GM23338 (cell line): ENCODE data around the gene SCN3A. TPM values are rescaled to one million over a fixed set of nuclear protein-coding genes. Genes with fewer than 3 reads are reported as not detected.

ENCODE experiments used
- ATAC-seq: fragments of 200-7000 bp; cut with Tn5 transposase; 3 replicates; pipeline ENCODE4 v1.9.1; 2020
- DNase-seq: peaks from one replicate; pipeline ENCODE4 v3.0.0-alpha.2; 2015; ENCODE audit warnings: low spot score
- H2AFZ ChIP-seq: fragments of 200-600 bp; sonication (generic); 2 replicates; pipeline ENCODE4 v1.8.0; 2016; ENCODE audit warnings: antibody characterized with exemption, mild to moderate bottlenecking, moderate library complexity
- H3F3A ChIP-seq: fragments of 200-600 bp; sonication (generic); replicated peaks from 2 replicates; pipeline ENCODE4 v1.8.0; 2017; ENCODE audit warnings: antibody characterized with exemption, mixed run types, low read depth
- H3K27ac ChIP-seq: fragments of 200-600 bp; sonication (generic); 2 replicates; pipeline ENCODE4 v1.6.1; 2016; ENCODE audit warnings: low read depth
- H3K27me3 ChIP-seq: fragments of 200-600 bp; sonication (generic); 2 replicates; pipeline ENCODE4 v1.8.0; 2016; ENCODE audit warnings: mild to moderate bottlenecking, mixed run types, moderate library complexity; ENCODE audit not compliant: insufficient read depth
- H3K36me3 ChIP-seq: fragments of 200-600 bp; sonication (generic); 2 replicates; pipeline ENCODE4 v1.8.0; 2016; ENCODE audit warnings: mild to moderate bottlenecking; ENCODE audit not compliant: insufficient read depth
- H3K4me1 ChIP-seq: fragments of 200-600 bp; sonication (generic); 2 replicates; pipeline ENCODE4 v1.8.0; 2016; ENCODE audit warnings: mild to moderate bottlenecking, moderate library complexity; ENCODE audit not compliant: insufficient read depth
- H3K4me2 ChIP-seq: fragments of 200-600 bp; sonication (generic); 2 replicates; pipeline ENCODE4 v1.7.1; 2017; ENCODE audit warnings: mixed run types
- H3K4me3 ChIP-seq: fragments of 200-600 bp; sonication (generic); 2 replicates; pipeline ENCODE4 v1.6.1; 2016; ENCODE audit warnings: mixed run types
- H3K79me2 ChIP-seq: fragments of 200-600 bp; sonication (generic); replicated peaks from 2 replicates; pipeline ENCODE4 v1.8.0; 2017; ENCODE audit warnings: mild to moderate bottlenecking; ENCODE audit not compliant: insufficient read depth
- H3K9me2 ChIP-seq: fragments of 200-600 bp; sonication (generic); 2 replicates; pipeline ENCODE4 v1.8.0; 2017; ENCODE audit not compliant: insufficient read depth
- H4K20me1 ChIP-seq: fragments of 200-600 bp; sonication (generic); replicated peaks from 2 replicates; pipeline ENCODE4 v1.8.0; 2017; ENCODE audit warnings: mild to moderate bottlenecking; ENCODE audit not compliant: insufficient read depth
- H3K27ac Mint-ChIP-seq: 2 replicates; pipeline ENCODE4 v1.8.0; 2020; ENCODE audit warnings: inconsistent platforms, mild to moderate bottlenecking, moderate library complexity, mixed read lengths
- H3K27me3 Mint-ChIP-seq: 3 replicates; pipeline ENCODE4 v1.8.0; 2022; ENCODE audit warnings: low read depth, mild to moderate bottlenecking, moderate library complexity, mixed read lengths, inconsistent platforms; ENCODE audit not compliant: insufficient read depth, poor library complexity
- H3K36me3 Mint-ChIP-seq: 3 replicates; pipeline ENCODE4 v1.8.0; 2021; ENCODE audit warnings: low read depth, mild to moderate bottlenecking, inconsistent platforms, moderate library complexity, mixed read lengths
- H3K4me1 Mint-ChIP-seq: 3 replicates; pipeline ENCODE4 v1.8.0; 2020; ENCODE audit warnings: mild to moderate bottlenecking, inconsistent platforms, mixed read lengths
- H3K4me3 Mint-ChIP-seq: 3 replicates; pipeline ENCODE4 v1.8.0; 2021; ENCODE audit warnings: moderate library complexity, mild to moderate bottlenecking, inconsistent platforms, mixed read lengths
- H3K9me3 Mint-ChIP-seq: 3 replicates; pipeline ENCODE4 v1.8.0; 2020; ENCODE audit warnings: moderate library complexity, mild to moderate bottlenecking, inconsistent platforms, mixed read lengths
- CREB1 ChIP-seq: fragments of 250-450 bp; sonication (Bioruptor Pico); IDR thresholded peaks from 2 replicates; pipeline ENCODE4 v1.5.0; 2020; ENCODE audit warnings: low read depth, mild to moderate bottlenecking, moderate library complexity
- EZH2 ChIP-seq: fragments of 200-600 bp; sonication (generic); IDR thresholded peaks from one replicate; pipeline ENCODE4 v1.8.0; 2017; ENCODE audit warnings: antibody characterized with exemption, mild to moderate bottlenecking, low read depth; ENCODE audit not compliant: unreplicated experiment
- EZH2phosphoT487 ChIP-seq: fragments of 200-600 bp; sonication (generic); IDR thresholded peaks from one replicate; pipeline ENCODE4 v1.8.1; 2018; ENCODE audit warnings: antibody characterized with exemption; ENCODE audit not compliant: unreplicated experiment
- JUNB ChIP-seq: IDR thresholded peaks from one replicate; pipeline ENCODE4 v1.6.1; 2016; ENCODE audit warnings: antibody characterized with exemption; ENCODE audit not compliant: unreplicated experiment
- POLR2AphosphoS5 ChIP-seq: IDR thresholded peaks from 2 replicates; pipeline ENCODE4 v1.6.1; 2016; ENCODE audit warnings: antibody characterized with exemption, low read depth
- STAT1 ChIP-seq: IDR thresholded peaks from one replicate; pipeline ENCODE4 v1.6.1; 2016; ENCODE audit warnings: antibody characterized with exemption; ENCODE audit not compliant: unreplicated experiment
- ZNF114 ChIP-seq: fragments of 250-450 bp; sonication (Bioruptor Pico); IDR thresholded peaks from 2 replicates; pipeline ENCODE4 v1.5.0; 2020; ENCODE audit warnings: mild to moderate bottlenecking, moderate library complexity
- polyA plus RNA-seq: library from polyadenylated mRNA; unstranded; fragments of >200 nt; fragmentation: Nextera tagmentation; extraction: Ambion mirVana; gene quantifications from 2 replicates; pipeline ENCODE4 v1.2.1, GENCODE V29; 2016
- total RNA-seq: library from RNA; depleted of rRNA; stranded (reverse); fragments of >200 nt; shearing (Covaris generic); gene quantifications from 2 replicates; pipeline ENCODE4 v1.2.3, GENCODE V29; 2014
- TF ChIP-seq, protein P1 (sequence below), 2 experiments: fragments of 200-600 bp in 1 of 2; sonication (generic) in 1 of 2; conservative IDR thresholded peaks; 2 replicates each; pipeline versions ENCODE4 v1.5.1 to v1.6.1; 2016 to 2017; ENCODE audit warnings: antibody characterized with exemption in 2 of 2, low read depth in 2 of 2, mild to moderate bottlenecking in 2 of 2, moderate library complexity in 1 of 2
- TF ChIP-seq, protein P2 (sequence below): IDR thresholded peaks from 2 replicates; pipeline ENCODE4 v1.6.1; 2016; ENCODE audit warnings: antibody characterized with exemption
- TF ChIP-seq, protein P3 (sequence below): IDR thresholded peaks from one replicate; pipeline ENCODE4 v1.6.1; 2018; ENCODE audit warnings: antibody characterized with exemption; ENCODE audit not compliant: unreplicated experiment

The SCN3A gene
- total and polyA plus RNA-seq, 2 experiments from 2014 or later: 0.66 TPM; not detected in 1

DNA sequence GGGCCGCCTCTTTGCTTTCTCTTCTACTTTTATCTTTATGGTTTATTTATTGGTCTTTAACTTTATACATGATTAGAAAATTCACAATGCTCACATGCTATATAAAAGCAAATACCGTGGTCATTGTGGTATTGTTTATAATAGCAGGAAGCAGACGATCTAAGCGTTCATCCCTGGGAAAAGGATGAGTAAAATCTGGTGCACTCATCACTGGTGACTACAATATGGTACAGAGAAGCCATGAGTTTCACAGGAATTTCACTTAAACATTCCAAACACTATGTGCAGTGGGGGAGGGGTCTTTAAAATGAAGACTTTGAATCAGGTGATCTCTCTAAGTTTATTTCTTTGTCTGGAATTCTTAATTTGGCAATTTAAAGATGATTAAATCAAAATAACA lies 97.9 kb downstream of the SCN3A start:
- Mint-ChIP-seq H3K27ac (no peak overlapping the region), H3K27me3 (no peaks in the 10 kb centered on the region), H3K36me3 (no peaks in the 10 kb centered on the region), H3K9me3 (no peaks in the 10 kb centered on the region), H3K4me3 (no peak overlapping the region), H3K4me1 (no peaks in the 10 kb centered on the region; the same call in 2 of the 3 replicates)
- Histone ChIP-seq H3K4me3 (no peak overlapping the region), H3K4me2 (no peak overlapping the region), H3K9me2 (no peaks in the 10 kb centered on the region), H3K4me1 (no peaks in the 10 kb centered on the region), H3K27ac (no peak overlapping the region), H3F3A (no peaks in the 10 kb centered on the region), H3K36me3 (no peaks in the 10 kb centered on the region), H3K27me3 (no peaks in the 10 kb centered on the region), H2AFZ (no peak overlapping the region), H3K79me2 (no peaks in the 10 kb centered on the region), H4K20me1 (no peaks in the 10 kb centered on the region)
- ATAC-seq (no peak), DNase-seq (no peak)
- TF ChIP-seq CREB1 (CRISPR knock-in tag) (no peak), EZH2 (no peak), JUNB (no peak), STAT1 (no peak), POLR2AphosphoS5 (no peak), ZNF114 (CRISPR knock-in tag) (no peak), EZH2phosphoT487 (no peak)
- TF ChIP-seq, protein P1, sequence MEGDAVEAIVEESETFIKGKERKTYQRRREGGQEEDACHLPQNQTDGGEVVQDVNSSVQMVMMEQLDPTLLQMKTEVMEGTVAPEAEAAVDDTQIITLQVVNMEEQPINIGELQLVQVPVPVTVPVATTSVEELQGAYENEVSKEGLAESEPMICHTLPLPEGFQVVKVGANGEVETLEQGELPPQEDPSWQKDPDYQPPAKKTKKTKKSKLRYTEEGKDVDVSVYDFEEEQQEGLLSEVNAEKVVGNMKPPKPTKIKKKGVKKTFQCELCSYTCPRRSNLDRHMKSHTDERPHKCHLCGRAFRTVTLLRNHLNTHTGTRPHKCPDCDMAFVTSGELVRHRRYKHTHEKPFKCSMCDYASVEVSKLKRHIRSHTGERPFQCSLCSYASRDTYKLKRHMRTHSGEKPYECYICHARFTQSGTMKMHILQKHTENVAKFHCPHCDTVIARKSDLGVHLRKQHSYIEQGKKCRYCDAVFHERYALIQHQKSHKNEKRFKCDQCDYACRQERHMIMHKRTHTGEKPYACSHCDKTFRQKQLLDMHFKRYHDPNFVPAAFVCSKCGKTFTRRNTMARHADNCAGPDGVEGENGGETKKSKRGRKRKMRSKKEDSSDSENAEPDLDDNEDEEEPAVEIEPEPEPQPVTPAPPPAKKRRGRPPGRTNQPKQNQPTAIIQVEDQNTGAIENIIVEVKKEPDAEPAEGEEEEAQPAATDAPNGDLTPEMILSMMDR (conservative IDR thresholded peaks at IDR 0.05; ENCODE audit: low read depth in 2 of 2): no peak
- TF ChIP-seq, protein P2, sequence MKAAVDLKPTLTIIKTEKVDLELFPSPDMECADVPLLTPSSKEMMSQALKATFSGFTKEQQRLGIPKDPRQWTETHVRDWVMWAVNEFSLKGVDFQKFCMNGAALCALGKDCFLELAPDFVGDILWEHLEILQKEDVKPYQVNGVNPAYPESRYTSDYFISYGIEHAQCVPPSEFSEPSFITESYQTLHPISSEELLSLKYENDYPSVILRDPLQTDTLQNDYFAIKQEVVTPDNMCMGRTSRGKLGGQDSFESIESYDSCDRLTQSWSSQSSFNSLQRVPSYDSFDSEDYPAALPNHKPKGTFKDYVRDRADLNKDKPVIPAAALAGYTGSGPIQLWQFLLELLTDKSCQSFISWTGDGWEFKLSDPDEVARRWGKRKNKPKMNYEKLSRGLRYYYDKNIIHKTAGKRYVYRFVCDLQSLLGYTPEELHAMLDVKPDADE: no peak
- TF ChIP-seq, protein P3, sequence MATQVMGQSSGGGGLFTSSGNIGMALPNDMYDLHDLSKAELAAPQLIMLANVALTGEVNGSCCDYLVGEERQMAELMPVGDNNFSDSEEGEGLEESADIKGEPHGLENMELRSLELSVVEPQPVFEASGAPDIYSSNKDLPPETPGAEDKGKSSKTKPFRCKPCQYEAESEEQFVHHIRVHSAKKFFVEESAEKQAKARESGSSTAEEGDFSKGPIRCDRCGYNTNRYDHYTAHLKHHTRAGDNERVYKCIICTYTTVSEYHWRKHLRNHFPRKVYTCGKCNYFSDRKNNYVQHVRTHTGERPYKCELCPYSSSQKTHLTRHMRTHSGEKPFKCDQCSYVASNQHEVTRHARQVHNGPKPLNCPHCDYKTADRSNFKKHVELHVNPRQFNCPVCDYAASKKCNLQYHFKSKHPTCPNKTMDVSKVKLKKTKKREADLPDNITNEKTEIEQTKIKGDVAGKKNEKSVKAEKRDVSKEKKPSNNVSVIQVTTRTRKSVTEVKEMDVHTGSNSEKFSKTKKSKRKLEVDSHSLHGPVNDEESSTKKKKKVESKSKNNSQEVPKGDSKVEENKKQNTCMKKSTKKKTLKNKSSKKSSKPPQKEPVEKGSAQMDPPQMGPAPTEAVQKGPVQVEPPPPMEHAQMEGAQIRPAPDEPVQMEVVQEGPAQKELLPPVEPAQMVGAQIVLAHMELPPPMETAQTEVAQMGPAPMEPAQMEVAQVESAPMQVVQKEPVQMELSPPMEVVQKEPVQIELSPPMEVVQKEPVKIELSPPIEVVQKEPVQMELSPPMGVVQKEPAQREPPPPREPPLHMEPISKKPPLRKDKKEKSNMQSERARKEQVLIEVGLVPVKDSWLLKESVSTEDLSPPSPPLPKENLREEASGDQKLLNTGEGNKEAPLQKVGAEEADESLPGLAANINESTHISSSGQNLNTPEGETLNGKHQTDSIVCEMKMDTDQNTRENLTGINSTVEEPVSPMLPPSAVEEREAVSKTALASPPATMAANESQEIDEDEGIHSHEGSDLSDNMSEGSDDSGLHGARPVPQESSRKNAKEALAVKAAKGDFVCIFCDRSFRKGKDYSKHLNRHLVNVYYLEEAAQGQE: no peak
